ENCODE results near the gene PRRT1B. TPM values are rescaled to one million over a fixed set of nuclear protein-coding genes. Genes with fewer than 3 reads are reported as not detected.

PRRT1B gene
- total and polyA plus RNA-seq, 9 of the 15 experiments (the other 6 are each of a cell fraction or from before 2014, with no cell fraction given): not detected

GRCh38 chr9:131587906-131588305 lies 42.6 kb downstream of the PRRT1B start (continued):
- TF ChIP-seq PHF8 (IDR thresholded peaks at IDR 0.05; ENCODE audit: borderline replicate concordance, low read length) (no peak), THAP12 (CRISPR knock-in tag; IDR thresholded peaks at IDR 0.05) (no peak), NCOA6 (IDR thresholded peaks at IDR 0.05) (no peak), MTF1 (CRISPR knock-in tag; IDR thresholded peaks at IDR 0.05; ENCODE audit: borderline replicate concordance) (no peak), GABPB1 (CRISPR knock-in tag; IDR thresholded peaks at IDR 0.05) (no peak), ILF3 (IDR thresholded peaks at IDR 0.05; ENCODE audit: borderline replicate concordance) (no peak), ZNF77 (CRISPR knock-in tag; IDR thresholded peaks at IDR 0.05) (no peak), TARDBP (IDR thresholded peaks at IDR 0.05) (no peak)

GRCh38 chr9:131588396-131588795 lies 43.1 kb downstream of the PRRT1B start:
- Histone ChIP-seq H3K27me3 (ENCODE audit: control insufficient read depth in 2 of 2, insufficient read depth in 2 of 2, low read length in 2 of 2) (no peaks in the 10 kb centered on the region), H3K4me1 (replicated peaks in 1 of 2; ENCODE audit: control insufficient read depth in 2 of 2, insufficient read depth in 2 of 2, low read length in 2 of 2) (no peaks in the 10 kb centered on the region; a peak in 1 of 5 replicates), H2AFZ (ENCODE audit: low read depth, low read length) (no peak overlapping the region), H3K4me2 (ENCODE audit: insufficient read depth, low read length) (no peak overlapping the region), H3K79me2 (ENCODE audit: control insufficient read depth, insufficient read depth, low read length) (no peaks in the 10 kb centered on the region), H3K9me3 (replicated peaks; ENCODE audit: control insufficient read depth, insufficient read depth, low read depth, low read length) (no peaks in the 10 kb centered on the region), H3K9ac (ENCODE audit: insufficient read depth in 1 of 2, low read depth in 2 of 2, low read length in 2 of 2) (no peak overlapping the region), H3K36me3 (ENCODE audit: control insufficient read depth, insufficient read depth, low read length) (peaks cover 30% of the 10 kb centered on the region; the same call in 2 of the 3 replicates), H3K9me1 (ENCODE audit: control insufficient read depth, insufficient read depth, low read length) (no peaks in the 10 kb centered on the region), H3K27ac (ENCODE audit: extremely low read depth, low read depth, low read length) (no peak overlapping the region), H4K20me1 (replicated peaks; ENCODE audit: control insufficient read depth, insufficient read depth, low read length) (no peaks in the 10 kb centered on the region), H3K4me3 (no peak overlapping the region)
- 97% methylated on average over 9 of the region's 9 CpGs for WGBS (ENCODE audit: insufficient coverage, low coverage, missing lambda C conversion rate)
- POLR2A ChIA-PET: no interaction called here
- ATAC-seq (no peak), FAIRE-seq (no peak), DNase-seq (ENCODE audit: extremely low read depth in 1 of 4, low spot score in 3 of 4) (no peak)
- CTCF ChIA-PET (ENCODE audit: low intra/inter-chr PET ratio): interaction anchor here (1.0 kb wide), 1 partner anchor 153 kb away, joined by 3 read pairs; no protein-coding TSS in a partner anchor
- BruUV-seq (replicated peaks): no TSS peak
- in situ Hi-C loops (cut with MboI): no loop called here
- intact Hi-C loops (cut with micrococcal nuclease): no loop called here
- no peak for TF ChIP-seq NR4A1 (CRISPR knock-in tag; IDR thresholded peaks at IDR 0.05)
- TF ChIP-seq NR4A1 (tag; IDR thresholded peaks at IDR 0.05): no peak
- TF ChIP-seq SMAD4 (CRISPR knock-in tag; conservative IDR thresholded peaks at IDR 0.05): no peak
- no peak for TF ChIP-seq TARDBP (IDR thresholded peaks at IDR 0.05)
- TF ChIP-seq FOXO4 (CRISPR knock-in tag; IDR thresholded peaks at IDR 0.05): no peak
